K562 (cell line): ENCODE measurements around the gene ENDOU. TPM values are rescaled to one million over a fixed set of nuclear protein-coding genes. Genes with fewer than 3 reads are reported as not detected.

ENCODE experiments used
- ATAC-seq: fragments of 200-7000 bp; cut with Tn5 transposase; 3 replicates; pipeline ENCODE4 v1.9.1; 2020; ENCODE audit warnings: moderate library complexity
- BruUV-seq: library from RNA; stranded (reverse); fragments of 400-500 nt; replicated peaks from 2 replicates; lab custom pipeline; 2021; lab: Mats Ljungman, UMichigan
- CTCF ChIA-PET: fragments of 300-600 bp; formaldehyde crosslinking; extraction: SDS; loops from one replicate; lab custom pipeline; 2021; ENCODE audit warnings: low intra/inter-chr PET ratio; lab: Yijun Ruan, JAX
- POLR2A ChIA-PET: fragments of 300-600, 350-650 bp; sonication (Branson Sonifier 250); formaldehyde crosslinking; extraction: SDS; loops from one replicate; lab custom pipeline; 2021; ENCODE audit warnings: antibody characterized with exemption, inconsistent platforms; lab: Yijun Ruan, JAX
- DNase-seq, 4 experiments: peaks; one replicate each; pipeline versions ENCODE4 v3.0.0 to v3.0.0-alpha.2; 2011 to 2018; ENCODE audit warnings: low spot score in 3 of 4, mixed read lengths in 3 of 4; ENCODE audit errors: extremely low read depth in 1 of 4
- FAIRE-seq: peaks from 2 replicates; lab custom pipeline; 2011; peaks lifted over from hg19 to GRCh38; lab: Jason Lieb, UNC
- H2AFZ ChIP-seq: 2 replicates; pipeline ENCODE4 v1.6.0; 2011; ENCODE audit warnings: low read depth, low read length, control low read depth, inconsistent platforms
- H3K27ac ChIP-seq: fragments of 200-600 bp; 3 replicates; pipeline ENCODE4 v1.8.0; 2011; ENCODE audit warnings: low read depth, mild to moderate bottlenecking, control low read depth, inconsistent platforms, low read length, moderate library complexity, mixed read lengths; ENCODE audit errors: extremely low read depth
- H3K27me3 ChIP-seq, 2 experiments: fragments of 300-600 bp in 1 of 2; 2 replicates in 1 of 2; 3 replicates in 1 of 2; pipeline versions ENCODE4 v1.6.0 to v1.8.0; 2011; ENCODE audit warnings: inconsistent platforms in 2 of 2, low read length in 2 of 2, mild to moderate bottlenecking in 1 of 2, mixed read lengths in 1 of 2, moderate library complexity in 1 of 2; ENCODE audit not compliant: control insufficient read depth in 2 of 2, insufficient read depth in 2 of 2
- H3K36me3 ChIP-seq: fragments of 300-600 bp; 3 replicates; pipeline ENCODE4 v1.8.0; 2011; ENCODE audit warnings: mild to moderate bottlenecking, low read length, inconsistent platforms; ENCODE audit not compliant: control insufficient read depth, insufficient read depth
- H3K4me1 ChIP-seq, 2 experiments: fragments of 200-600 bp in 1 of 2; replicated peaks in 1 of 2; 2 replicates in 1 of 2; 3 replicates in 1 of 2; pipeline versions ENCODE4 v1.5.1 to v1.8.0; 2011; ENCODE audit warnings: inconsistent platforms in 2 of 2, low read length in 2 of 2, mild to moderate bottlenecking in 1 of 2, mixed read lengths in 1 of 2, moderate library complexity in 1 of 2; ENCODE audit not compliant: control insufficient read depth in 2 of 2, insufficient read depth in 2 of 2
- H3K4me2 ChIP-seq: 2 replicates; pipeline ENCODE4 v1.6.1; 2011; ENCODE audit warnings: low read length, control low read depth, inconsistent platforms, mixed read lengths; ENCODE audit not compliant: insufficient read depth
- H3K4me3 ChIP-seq: fragments of 200-600 bp; sonication (generic), shearing (Covaris generic); 2 replicates; pipeline ENCODE4 v1.5.1; 2016; ENCODE audit warnings: control low read depth, inconsistent platforms
- H3K79me2 ChIP-seq: fragments of 200-600 bp; 3 replicates; pipeline ENCODE4 v1.8.0; 2011; ENCODE audit warnings: low read length, inconsistent platforms; ENCODE audit not compliant: control insufficient read depth, insufficient read depth
- H3K9ac ChIP-seq, 2 experiments: 2 replicates each; pipeline versions ENCODE4 v1.6.0 to v1.6.1; 2011; ENCODE audit warnings: low read depth in 2 of 2, low read length in 2 of 2, control low read depth in 1 of 2, inconsistent platforms in 1 of 2, mild to moderate bottlenecking in 1 of 2, mixed read lengths in 1 of 2; ENCODE audit not compliant: insufficient read depth in 1 of 2
- H3K9me1 ChIP-seq: one replicate; pipeline ENCODE4 v1.6.0; 2011; ENCODE audit warnings: inconsistent platforms, mild to moderate bottlenecking, low read length, moderate library complexity; ENCODE audit not compliant: control insufficient read depth, insufficient read depth
- H3K9me3 ChIP-seq: replicated peaks from 2 replicates; pipeline ENCODE4 v1.5.1; 2011; ENCODE audit warnings: low read depth, low read length, inconsistent platforms; ENCODE audit not compliant: control insufficient read depth, insufficient read depth
- H4K20me1 ChIP-seq: replicated peaks from 2 replicates; pipeline ENCODE4 v1.6.1; 2011; ENCODE audit warnings: low read length, inconsistent platforms, mixed read lengths; ENCODE audit not compliant: control insufficient read depth, insufficient read depth
- E2F1 ChIP-seq: sonication (generic); formaldehyde crosslinking; IDR thresholded peaks from 2 replicates; pipeline ENCODE4 v1.8.1; 2023; ENCODE audit warnings: mild to moderate bottlenecking, missing genetic modification reagents, moderate library complexity
- SNRNP70 ChIP-seq: fragments of 200-400 bp; formaldehyde crosslinking; optimal IDR thresholded peaks from 2 replicates; pipeline ENCODE3; 2017; ENCODE audit warnings: low read depth, low read length
- WGBS: fragments of 100-300 bp; shearing (Covaris generic); methylation state at CpG from one replicate; pipeline ENCODE4 v1.1.6; 2016; ENCODE audit warnings: low coverage, mixed read lengths; ENCODE audit not compliant: insufficient coverage; ENCODE audit errors: missing lambda C conversion rate; 5-methylcytosine and 5-hydroxymethylcytosine counted together
- in situ Hi-C: fragments of 300-500 bp; cut with MboI; formaldehyde crosslinking; loops from 4 replicates; pipeline ENCODE4 v1.15.0; 2018; ENCODE audit warnings: inconsistent platforms, mixed read lengths
- intact Hi-C: fragments of 100-400 bp; cut with micrococcal nuclease; formaldehyde crosslinking; loops from 2 replicates; pipeline ENCODE4 v1.14.2; 2022
- polyA plus RNA-seq, 8 experiments: library from polyadenylated mRNA; depleted of rRNA in 4 of 8; stranded (reverse) in 5 of 8; unstranded in 3 of 8; fragments of >200 nt; fragmentation: Nextera tagmentation in 2 of 8; fragmentation: Illumina TruSeq in 1 of 8; extraction: Ambion mirVana in 2 of 8; extraction: Trizol in 1 of 8; gene quantifications; 2 replicates each; pipeline versions ENCODE4 v1.2.1 to v1.2.3, GENCODE V29; 2011 to 2014; ENCODE audit warnings: inconsistent platforms in 1 of 8, missing spikeins in 1 of 8
- total RNA-seq, 7 experiments: library from RNA; depleted of rRNA in 6 of 7; stranded (reverse); fragments of >200 nt in 6 of 7; fragmentation: Illumina TruSeq in 2 of 7; extraction: Trizol in 2 of 7; gene quantifications; 2 replicates each; pipeline versions ENCODE4 v1.2.1 to v1.2.3, GENCODE V29; 2011 to 2021; ENCODE audit warnings: low replicate concordance in 1 of 7

ENDOU gene
- total and polyA plus RNA-seq, 9 of the 15 experiments (the other 6 are each of a cell fraction or from before 2014, with no cell fraction given) = 0.03 TPM; not detected in 8

GRCh38 chr12:47737936-47738594, 12.8 kb upstream of the ENDOU start:
- H3K36me3 ChIP-seq = no peaks in the 10 kb centered on the region
- FAIRE-seq = no peak

More at GRCh38 chr12:47737936-47738594, 12.8 kb upstream of the ENDOU start:
- Histone ChIP-seq H3K4me1 (peaks cover 32 to 56% of the 10 kb centered on the region in 2 experiments), H3K4me3 (no peak overlapping the region), H3K9me1 (no peaks in the 10 kb centered on the region), H3K27ac (no peak overlapping the region), H3K9ac (no peak overlapping the region), H3K9me3 (no peaks in the 10 kb centered on the region), H4K20me1 (no peaks in the 10 kb centered on the region), H2AFZ (no peak overlapping the region), H3K79me2 (no peaks in the 10 kb centered on the region), H3K27me3 (no peaks in the 10 kb centered on the region; a peak in 1 of 5 replicates), H3K4me2 (no peak overlapping the region)
- ATAC-seq = no peak
- POLR2A ChIA-PET = interaction anchor here (0.7 kb wide), 1 partner anchor 705 kb away, joined by 3 read pairs; no protein-coding TSS in a partner anchor
- 64% methylated on average over 15 of the region's 17 CpGs for WGBS
- intact Hi-C loops (no loop called here), in situ Hi-C loops (no loop called here)
- no TSS peak for BruUV-seq
- CTCF ChIA-PET = no interaction called here
- peak in 2 of 4 experiments; percentile 39 to 41 for DNase-seq
- no peak for TF ChIP-seq SNRNP70
- no peak for TF ChIP-seq E2F1 (CRISPR knock-in tag)
